K562 (cell line): Measurements from ENCODE around the gene RNF187. TPM values are rescaled to one million over a fixed set of nuclear protein-coding genes. Genes with fewer than 3 reads are reported as not detected.

Experiments
- ARHGAP35 ChIP-seq: fragments of 450-650 bp; IDR thresholded peaks from 2 replicates; pipeline ENCODE4 v1.6.1; 2018; ENCODE audit not compliant: partially characterized antibody
- CBFB ChIP-seq: sonication (generic); formaldehyde crosslinking; IDR thresholded peaks from 2 replicates; pipeline ENCODE4 v1.4.0; 2020; ENCODE audit warnings: mild to moderate bottlenecking, missing genetic modification reagents
- CREB5 ChIP-seq: fragments of 250-450 bp; sonication (Bioruptor Pico); IDR thresholded peaks from 2 replicates; pipeline ENCODE4 v1.5.0; 2020; ENCODE audit warnings: mild to moderate bottlenecking
- ELF4 ChIP-seq: fragments of 450-650 bp; formaldehyde crosslinking; IDR thresholded peaks from 2 replicates; pipeline ENCODE4 v1.4.0; 2022; ENCODE audit warnings: missing genetic modification characterization
- GABPA ChIP-seq: fragments of 200-800 bp; sonication (Bioruptor generic); conservative IDR thresholded peaks from 2 replicates; pipeline ENCODE4 v1.6.1; 2016; ENCODE audit warnings: low read depth, missing genetic modification characterization, missing compliant biosample characterization
- HCFC1 ChIP-seq: IDR thresholded peaks from 2 replicates; pipeline ENCODE4 v1.6.1; 2012; ENCODE audit warnings: low read depth, low read length, improper control_type of control experiment
- MXI1 ChIP-seq: IDR thresholded peaks from 2 replicates; pipeline ENCODE4 v1.6.1; 2011; ENCODE audit warnings: low read depth, mild to moderate bottlenecking, improper control_type of control experiment, low read length
- NCOA2 ChIP-seq, 2 experiments: fragments of 450-650 bp; IDR thresholded peaks; 2 replicates each; pipeline ENCODE4 v1.6.1; 2018; ENCODE audit warnings: mild to moderate bottlenecking in 2 of 2, moderate library complexity in 1 of 2; ENCODE audit not compliant: partially characterized antibody in 2 of 2
- NFRKB ChIP-seq: fragments of 450-650 bp; IDR thresholded peaks from 2 replicates; pipeline ENCODE4 v1.6.1; 2016; ENCODE audit warnings: low read depth
- NFXL1 ChIP-seq: fragments of 450-650 bp; formaldehyde crosslinking; IDR thresholded peaks from 2 replicates; pipeline ENCODE4 v1.4.0; 2021; ENCODE audit warnings: mild to moderate bottlenecking
- NR2F6 ChIP-seq: fragments of 450-650 bp; formaldehyde crosslinking; IDR thresholded peaks from 2 replicates; pipeline ENCODE4 v1.4.0; 2020; ENCODE audit warnings: mild to moderate bottlenecking
- PHF21A ChIP-seq: fragments of 450-650 bp; IDR thresholded peaks from 2 replicates; pipeline ENCODE4 v1.6.1; 2017; ENCODE audit warnings: low read depth, borderline replicate concordance
- PREB ChIP-seq: sonication (generic); formaldehyde crosslinking; IDR thresholded peaks from 2 replicates; pipeline ENCODE4 v1.8.1; 2023; ENCODE audit warnings: mild to moderate bottlenecking, missing genetic modification reagents
- PTTG1 ChIP-seq: fragments of 450-650 bp; IDR thresholded peaks from 2 replicates; pipeline ENCODE4 v1.6.1; 2016; ENCODE audit warnings: low read depth, mild to moderate bottlenecking, missing genetic modification characterization, missing compliant biosample characterization
- SIRT6 ChIP-seq: IDR thresholded peaks from one replicate; pipeline ENCODE4 v1.6.1; 2012; ENCODE audit warnings: low read depth, mild to moderate bottlenecking, control low read depth, inconsistent platforms, low read length, moderate library complexity
- STAG1 ChIP-seq: sonication (generic); formaldehyde crosslinking; IDR thresholded peaks from 2 replicates; pipeline ENCODE4 v1.5.0; 2020; ENCODE audit warnings: missing genetic modification reagents, borderline replicate concordance
- TCF15 ChIP-seq: fragments of 250-450 bp; sonication (Bioruptor Pico); IDR thresholded peaks from 2 replicates; pipeline ENCODE4 v1.8.0; 2022; ENCODE audit warnings: moderate library complexity, mild to moderate bottlenecking, inconsistent platforms
- ZBTB33 ChIP-seq: sonication (generic); formaldehyde crosslinking; IDR thresholded peaks from 2 replicates; pipeline ENCODE4 v1.8.1; 2023; ENCODE audit warnings: mild to moderate bottlenecking, missing genetic modification reagents
- ZBTB7A ChIP-seq: IDR thresholded peaks from 2 replicates; pipeline ENCODE4 v1.6.1; 2011; ENCODE audit warnings: low read depth, mild to moderate bottlenecking, low read length, moderate library complexity, borderline replicate concordance; ENCODE audit not compliant: control insufficient read depth
- ZC3H11A ChIP-seq: IDR thresholded peaks from 2 replicates; pipeline ENCODE4 v1.6.1; 2012; ENCODE audit warnings: low read depth, low read length, improper control_type of control experiment
- ZKSCAN1 ChIP-seq: fragments of 150-350 bp; IDR thresholded peaks from 2 replicates; pipeline ENCODE4 v1.6.1; 2016; ENCODE audit warnings: low read depth, low read length
- ZNF133 ChIP-seq: fragments of 250-450 bp; sonication (Bioruptor Pico); IDR thresholded peaks from 2 replicates; pipeline ENCODE4 v1.4.0; 2020; ENCODE audit warnings: mild to moderate bottlenecking
- ZNF347 ChIP-seq: fragments of 450-650 bp; formaldehyde crosslinking; IDR thresholded peaks from 2 replicates; pipeline ENCODE4 v1.4.0; 2020; ENCODE audit warnings: low read depth, mild to moderate bottlenecking, moderate library complexity
- ZNF408 ChIP-seq: fragments of 250-450 bp; sonication (Bioruptor Pico); IDR thresholded peaks from 2 replicates; pipeline ENCODE4 v1.4.0; 2020; ENCODE audit warnings: low read depth, mild to moderate bottlenecking, moderate library complexity
- polyA plus RNA-seq, 8 experiments: library from polyadenylated mRNA; depleted of rRNA in 4 of 8; stranded (reverse) in 5 of 8; unstranded in 3 of 8; fragments of >200 nt; fragmentation: Nextera tagmentation in 2 of 8; fragmentation: Illumina TruSeq in 1 of 8; extraction: Ambion mirVana in 2 of 8; extraction: Trizol in 1 of 8; gene quantifications; 2 replicates each; pipeline versions ENCODE4 v1.2.1 to v1.2.3, GENCODE V29; 2011 to 2014; ENCODE audit warnings: inconsistent platforms in 1 of 8, missing spikeins in 1 of 8
- total RNA-seq, 7 experiments: library from RNA; depleted of rRNA in 6 of 7; stranded (reverse); fragments of >200 nt in 6 of 7; fragmentation: Illumina TruSeq in 2 of 7; extraction: Trizol in 2 of 7; gene quantifications; 2 replicates each; pipeline versions ENCODE4 v1.2.1 to v1.2.3, GENCODE V29; 2011 to 2021; ENCODE audit warnings: low replicate concordance in 1 of 7

The RNF187 gene
- total and polyA plus RNA-seq, 9 of the 15 experiments (the other 6 are each of a cell fraction or from before 2014, with no cell fraction given) = 2.3 to 119 (median 41.9) TPM

- TF ChIP-seq NFXL1 (CRISPR knock-in tag) (0 out of 2 replicates have a peak, but pooled peaks have one; percentile 29), STAG1 (peak; percentile 21; the same call in 1 of the 2 replicates), ARHGAP35 (no peak), MXI1 (0 out of 2 replicates have a peak, but pooled peaks have one; percentile 11), ZNF408 (CRISPR knock-in tag) (no peak), ELF4 (CRISPR knock-in tag) (no peak), PREB (CRISPR knock-in tag) (no peak), ZBTB33 (CRISPR knock-in tag) (no peak), SIRT6 (no peak), ZNF133 (CRISPR knock-in tag) (no peak), HCFC1 (peak; percentile 23; the same call in 1 of the 2 replicates), CREB5 (CRISPR knock-in tag) (no peak), ZC3H11A (no peak), NCOA2 (IDR thresholded peaks at IDR 0.05; ENCODE audit: partially characterized antibody in 2 of 2) (no peak), ZNF347 (CRISPR knock-in tag) (no peak), NFRKB (0 out of 2 replicates have a peak, but pooled peaks have one; percentile 50), ZBTB7A (peak; percentile 86; the same call in 1 of the 2 replicates), CBFB (no peak), NR2F6 (CRISPR knock-in tag) (no peak), TCF15 (CRISPR knock-in tag) (no peak), ZKSCAN1 (0 out of 2 replicates have a peak, but pooled peaks have one; percentile 20), PTTG1 (no peak), PHF21A (no peak; the same call in 1 of the 2 replicates), GABPA (tag) (no peak)
Measured at GRCh38 chr1:228459091-228459993, 27.8 kb upstream of the RNF187 start (continued).
